Stimulated activated CD8-positive, alpha-beta memory T cell treated with anti-CD3 and anti-CD28 coated beads, Interleukin-15, amount 100 ng/mL, for 24 hours (primary cell): ENCODE data around the gene GPR107.
A peak's percentile ranks its signal among the peaks of the same experiment; 100 is the strongest.
"Not testable (repeated sequence)": the region's sequence is repeated elsewhere in the genome, so short reads cannot be mapped to it uniquely, and the experiment has no call there.

Experiments used
- DNase-seq: peaks from one replicate; pipeline ENCODE4 v3.0.0-alpha.2; 2020; ENCODE audit warnings: low read depth

GPR107 gene

DNA sequence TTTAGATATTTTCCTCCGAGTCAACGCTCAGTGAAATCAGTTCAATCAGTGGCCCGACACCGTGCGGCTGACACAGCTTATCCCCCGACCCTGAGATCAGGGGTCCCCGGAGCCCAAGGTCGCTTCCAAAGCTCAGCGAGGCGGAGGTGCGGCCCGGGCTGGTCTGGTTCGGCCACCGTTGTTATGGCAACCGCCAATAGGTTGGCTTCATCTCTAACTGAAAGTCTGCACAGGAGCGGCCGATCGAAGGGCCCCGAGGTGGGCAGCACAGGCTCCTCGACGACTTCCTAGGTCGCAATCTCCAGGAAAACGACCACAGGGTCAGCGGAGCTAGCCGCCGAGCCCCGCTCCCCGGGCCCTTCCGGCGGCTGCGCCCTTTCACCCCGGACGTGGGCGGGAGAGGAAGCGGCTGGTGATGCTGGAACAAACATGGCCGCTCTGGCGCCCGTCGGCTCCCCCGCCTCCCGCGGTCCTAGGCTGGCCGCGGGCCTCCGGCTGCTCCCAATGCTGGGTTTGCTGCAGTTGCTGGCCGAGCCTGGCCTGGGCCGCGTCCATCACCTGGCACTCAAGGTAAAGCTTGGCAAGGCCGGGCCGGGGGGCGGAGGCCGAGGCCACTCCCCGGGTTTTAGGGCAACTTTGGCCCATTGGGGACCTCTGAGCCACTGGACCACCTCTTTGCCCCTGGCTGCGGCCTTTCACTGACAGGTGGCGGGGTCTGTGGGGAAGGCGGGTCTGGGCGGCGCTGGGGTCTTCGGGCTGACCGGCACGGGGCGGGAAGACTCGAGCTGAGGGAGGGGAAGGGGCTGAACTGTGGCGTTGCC, at the start of gene GPR107:
TSS of gene GPR107 (plus strand) at position 403 of the 821 bp plus-strand sequence. CDS start at position 430, 27 bp downstream.
- peak; percentile 63 for DNase-seq

DNA sequence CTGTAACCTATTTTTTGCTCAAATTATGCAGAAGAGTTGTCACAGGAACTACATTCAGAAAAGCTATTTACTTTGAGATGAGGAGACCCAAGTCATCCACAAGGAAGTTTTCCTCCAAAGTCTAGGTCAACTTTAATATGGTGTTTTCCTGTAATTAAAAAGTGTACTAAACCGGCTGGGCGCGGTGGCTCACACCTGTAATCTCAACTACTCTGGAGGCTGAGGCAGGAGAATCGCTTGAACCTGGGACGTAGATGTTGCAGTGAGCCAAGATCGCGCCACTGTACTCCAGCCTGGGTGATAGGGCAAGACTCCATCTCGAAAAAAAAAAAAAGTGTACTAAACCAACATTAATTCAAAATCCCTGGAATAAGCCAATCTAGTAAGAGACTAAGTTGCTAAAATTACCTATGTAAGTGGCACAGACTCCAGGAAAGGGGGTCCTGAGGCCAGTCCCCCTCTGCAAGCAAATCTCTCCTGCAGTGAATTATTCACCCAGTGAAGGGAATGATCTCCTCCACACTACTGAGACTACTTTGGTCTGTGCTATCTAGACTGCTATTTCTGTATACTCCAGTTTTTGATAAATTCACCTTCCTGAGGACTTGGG, 49.7 kb upstream of the GPR107 start:
- DNase-seq = no peak

DNA sequence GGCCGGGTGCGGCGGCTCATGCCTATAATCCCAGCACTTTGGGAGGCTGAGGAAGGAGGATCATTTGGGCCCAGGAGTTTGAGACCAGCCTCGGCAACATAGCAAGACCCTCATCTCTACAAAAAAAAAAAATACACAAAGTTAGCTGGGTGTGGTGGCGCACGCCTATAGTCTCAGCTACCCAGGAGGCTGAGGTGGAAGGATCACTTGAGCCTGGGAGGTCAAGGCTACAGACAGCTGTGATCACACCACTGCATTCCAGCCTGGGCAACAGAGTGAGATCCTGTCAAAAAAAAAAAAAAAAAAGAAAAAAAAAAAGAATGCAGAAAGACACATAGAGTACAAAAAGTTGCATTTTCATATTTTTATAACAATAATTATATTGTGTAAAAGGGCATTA, 46.8 kb upstream of the GPR107 start:
- not testable (repeated sequence) for DNase-seq

DNA sequence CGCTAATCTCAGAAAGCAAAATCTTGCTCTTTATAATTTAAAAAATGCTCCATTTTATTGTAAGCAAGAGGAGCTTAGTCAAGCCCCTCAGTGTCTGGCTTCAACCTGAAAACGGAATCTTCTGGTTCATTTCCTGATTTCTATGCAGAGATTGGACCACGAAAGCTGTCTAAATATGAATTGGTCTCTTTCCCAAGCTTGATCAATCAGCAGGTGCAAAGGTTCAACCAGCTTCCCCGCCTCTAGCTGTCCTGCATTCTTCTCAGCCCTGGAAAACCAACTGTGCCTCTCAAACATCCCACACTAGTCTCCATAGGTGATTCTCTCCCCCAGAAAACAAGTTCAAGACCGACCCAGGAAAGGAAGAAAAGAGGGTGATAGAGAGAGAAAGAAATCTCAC, 45.2 kb upstream of the GPR107 start:
- no peak for DNase-seq

DNA sequence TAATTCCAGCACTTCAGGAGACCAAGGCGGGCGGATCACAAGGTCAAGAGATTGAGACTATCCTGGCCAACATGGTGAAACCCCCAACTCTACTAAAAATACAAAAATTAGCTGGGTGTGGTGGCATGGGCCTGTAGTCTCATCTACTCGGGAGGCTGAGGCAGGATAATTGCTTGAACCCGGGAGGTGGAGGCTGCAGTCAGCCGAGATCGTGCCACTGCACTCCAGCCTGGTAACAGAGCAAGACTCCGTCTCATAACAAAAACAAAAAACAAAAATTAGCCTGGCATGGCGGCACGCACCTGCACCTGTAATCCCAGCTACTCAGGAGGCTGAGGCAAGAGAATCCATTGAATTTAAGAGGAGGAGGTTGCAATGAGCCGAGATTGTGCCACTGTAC, 44.2 kb upstream of the GPR107 start:
- DNase-seq = not testable (repeated sequence)

DNA sequence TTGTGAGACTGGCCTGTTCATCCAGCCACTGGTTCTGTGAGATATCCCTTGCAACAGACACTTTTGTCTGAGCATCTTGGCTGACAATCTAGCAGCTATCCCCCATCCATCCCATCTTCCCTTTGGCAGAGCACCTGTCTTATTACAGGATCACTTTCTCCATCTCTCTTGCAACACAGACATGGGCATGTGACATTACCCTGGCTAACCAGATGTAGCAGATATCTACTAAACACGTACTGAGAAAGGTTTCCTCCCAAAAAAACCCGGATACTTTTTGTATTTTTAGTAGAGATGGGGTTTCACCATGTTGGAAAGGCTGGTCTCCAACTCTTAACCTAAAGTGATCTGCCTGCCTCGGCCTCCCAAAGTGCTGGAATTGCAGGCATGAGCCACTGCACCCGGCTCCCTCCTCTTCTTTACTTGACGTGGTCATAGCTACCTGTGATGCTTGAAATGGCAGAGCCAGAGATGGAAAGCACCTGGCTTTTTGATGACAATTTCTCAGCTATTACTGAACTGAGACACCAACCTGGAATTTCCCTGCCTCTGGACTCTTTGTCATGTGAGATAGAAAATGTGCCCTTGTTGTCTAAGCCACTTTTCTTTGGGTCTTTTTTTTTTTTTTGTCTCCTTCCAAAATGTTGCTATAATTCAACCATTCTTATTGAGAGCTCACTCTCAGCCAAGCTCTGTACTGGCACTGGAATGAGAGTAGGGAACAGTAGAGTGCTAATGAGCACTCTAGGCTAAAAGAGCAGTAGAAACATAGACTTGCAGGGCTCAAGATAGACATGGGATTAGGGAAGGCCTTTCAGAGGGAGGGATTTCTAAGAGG, 43.3 kb upstream of the GPR107 start:
- no peak for DNase-seq

DNA sequence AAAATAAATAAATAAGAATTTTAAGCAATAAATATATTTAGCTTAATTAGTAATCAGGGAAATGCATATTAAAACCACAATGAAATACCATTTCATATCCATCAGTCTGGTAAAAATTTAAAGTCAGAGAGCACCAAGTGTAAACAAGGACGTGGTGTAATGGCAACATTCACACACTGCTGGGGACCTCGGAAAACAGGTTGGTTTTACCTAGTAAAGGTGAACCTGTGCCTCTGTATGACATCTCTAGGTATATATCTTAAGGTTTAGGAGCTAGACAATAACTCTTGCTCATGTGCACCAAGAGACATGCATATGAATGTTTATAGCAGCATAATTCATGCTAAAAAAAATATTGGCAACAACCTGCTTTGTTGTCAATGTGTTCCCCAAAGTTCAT, 40.4 kb upstream of the GPR107 start:
- DNase-seq = no peak

DNA sequence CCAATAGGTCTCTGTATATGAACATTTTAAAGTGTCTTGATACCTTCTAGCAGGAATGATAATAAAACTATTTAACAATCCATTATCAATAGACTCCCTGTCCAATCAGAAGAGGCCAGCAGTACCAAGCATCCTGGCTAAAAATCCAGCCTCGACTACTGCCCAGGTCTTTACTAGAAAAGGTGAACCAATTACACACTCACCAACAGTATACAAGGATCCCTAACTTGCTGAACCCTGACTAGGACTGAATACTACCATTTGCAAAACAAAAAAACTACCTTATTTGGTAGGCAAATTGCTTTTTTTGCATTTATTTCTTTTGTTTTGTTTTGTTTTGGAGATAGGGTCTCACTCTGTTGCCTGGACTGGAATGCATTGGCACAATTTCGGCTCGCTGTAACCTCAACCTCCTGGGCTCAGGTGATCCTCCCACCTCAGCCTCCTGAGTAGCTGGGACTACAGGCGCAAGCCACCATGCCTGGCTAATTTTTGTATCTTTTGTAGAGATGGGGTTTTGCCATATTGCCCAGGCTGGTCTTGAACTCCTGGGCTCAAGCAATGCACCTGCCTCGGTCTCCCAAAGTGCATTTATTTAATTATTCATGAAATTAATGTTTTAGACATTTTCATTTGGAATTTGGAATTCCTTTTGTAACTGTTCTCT, 38.2 kb upstream of the GPR107 start:
- no peak for DNase-seq

DNA sequence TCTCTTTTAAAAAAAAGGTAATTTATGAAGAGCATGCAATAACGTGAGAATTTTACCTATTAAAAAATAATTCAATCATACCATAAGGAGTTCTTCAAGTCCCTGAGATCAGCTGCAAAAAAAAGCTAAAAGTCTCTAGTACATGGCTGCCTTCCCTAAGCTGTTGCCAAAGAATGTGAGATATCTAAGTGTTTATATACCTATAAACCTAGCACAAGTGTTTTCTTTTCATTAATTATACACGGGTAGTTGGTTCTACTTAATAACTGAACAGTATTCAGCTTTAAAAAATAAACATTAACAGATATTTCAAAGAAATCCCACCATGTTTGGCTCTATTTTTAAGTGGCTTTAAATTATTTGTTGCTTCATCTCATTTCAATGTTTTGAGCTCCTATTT, 36.6 kb upstream of the GPR107 start:
- no peak for DNase-seq

DNA sequence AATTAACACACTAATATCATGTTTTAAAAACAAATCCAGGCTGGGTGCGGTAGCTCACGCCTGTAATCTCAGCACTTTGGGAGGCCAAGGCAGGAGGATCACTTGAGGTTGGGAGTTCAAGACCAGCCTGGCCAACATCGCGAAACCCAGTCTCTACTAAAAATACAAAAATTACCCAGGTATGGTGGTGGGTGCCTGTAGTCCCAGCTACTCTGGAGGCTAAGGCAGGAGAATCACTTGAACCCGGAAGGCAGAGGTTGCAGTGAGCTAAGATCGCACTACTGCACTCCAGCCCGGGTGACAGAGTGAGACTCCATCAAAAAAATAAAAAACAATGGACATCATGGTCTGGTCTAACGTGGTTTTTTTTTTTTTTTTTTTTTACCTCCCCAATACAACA, 36.2 kb upstream of the GPR107 start:
- not testable (repeated sequence) for DNase-seq

DNA sequence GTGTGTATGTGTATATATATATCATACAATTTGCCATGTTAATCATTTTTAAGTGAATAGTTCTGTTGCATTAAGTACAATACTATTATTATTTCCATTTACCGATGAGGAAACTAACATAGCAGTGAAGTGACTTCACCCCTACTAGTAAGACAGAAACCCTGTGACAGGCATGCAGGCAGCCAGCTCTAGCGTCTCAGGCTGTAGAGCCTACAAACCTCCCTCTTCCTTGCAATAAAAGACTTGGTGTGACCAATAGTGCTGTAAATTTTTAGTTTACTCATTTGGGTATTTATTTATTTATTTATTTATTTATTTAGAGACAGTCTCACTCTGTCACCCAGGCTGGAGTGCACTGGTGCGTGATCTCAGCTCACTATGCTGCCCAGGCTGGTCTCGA, 35.4 kb upstream of the GPR107 start:
- no peak for DNase-seq

DNA sequence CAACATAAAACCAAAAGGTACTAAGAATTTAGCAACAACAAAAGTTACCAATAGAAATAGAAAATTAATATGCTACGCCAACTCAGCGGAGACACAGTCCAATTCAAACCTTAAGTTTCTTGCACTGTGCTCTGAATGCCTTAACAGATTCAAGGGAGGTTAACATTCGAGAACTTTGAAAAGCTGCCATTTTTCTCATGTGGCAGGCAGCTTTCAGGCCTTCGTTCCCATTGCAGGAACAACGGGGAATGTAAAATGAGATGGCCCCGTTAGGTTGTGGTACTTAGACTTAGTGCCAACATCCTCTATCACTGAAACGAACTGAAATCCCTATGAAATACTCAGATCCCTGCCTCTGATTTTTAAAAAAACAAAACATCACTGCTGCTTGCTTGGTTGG, 33.1 kb upstream of the GPR107 start:
- DNase-seq = no peak

DNA sequence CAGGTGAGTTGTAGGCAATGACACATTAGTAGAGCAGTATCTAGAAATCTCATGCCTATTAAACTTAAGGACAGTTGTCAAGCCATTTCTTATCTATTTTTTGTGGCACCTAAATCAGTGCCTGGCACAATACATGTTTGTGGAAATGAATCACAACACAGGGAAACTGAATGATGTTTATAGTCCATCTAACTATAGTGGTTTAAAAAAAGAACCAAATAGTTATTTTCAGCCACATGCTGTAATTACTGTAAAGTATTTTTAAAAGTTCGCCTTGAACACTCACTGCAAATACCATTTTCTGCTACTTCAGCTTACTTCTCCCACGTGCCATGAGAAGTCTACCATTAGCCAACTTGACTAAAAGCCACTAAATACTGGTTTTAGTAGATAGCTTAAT, 32.6 kb upstream of the GPR107 start:
- no peak for DNase-seq

DNA sequence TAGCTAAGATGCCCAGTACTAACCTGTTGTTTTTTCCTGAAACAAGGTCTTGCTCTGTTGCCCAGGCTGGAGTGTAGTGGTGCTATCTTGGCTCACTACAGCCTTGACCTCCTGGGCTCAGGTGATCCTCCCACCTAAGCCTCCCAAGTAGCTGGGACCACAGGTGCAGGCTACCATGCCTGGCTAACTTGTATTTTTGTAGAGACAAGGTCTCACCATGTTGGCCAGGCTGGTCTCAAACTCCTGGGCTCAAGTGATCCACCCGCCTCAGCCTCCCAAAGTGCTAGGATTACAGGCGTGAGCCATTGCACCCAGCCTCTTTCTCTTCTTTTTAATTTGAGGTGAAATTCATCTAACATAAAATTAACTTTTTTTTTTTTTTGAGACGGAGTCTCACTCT, 31.9 kb upstream of the GPR107 start:
- DNase-seq = not testable (repeated sequence)

DNA sequence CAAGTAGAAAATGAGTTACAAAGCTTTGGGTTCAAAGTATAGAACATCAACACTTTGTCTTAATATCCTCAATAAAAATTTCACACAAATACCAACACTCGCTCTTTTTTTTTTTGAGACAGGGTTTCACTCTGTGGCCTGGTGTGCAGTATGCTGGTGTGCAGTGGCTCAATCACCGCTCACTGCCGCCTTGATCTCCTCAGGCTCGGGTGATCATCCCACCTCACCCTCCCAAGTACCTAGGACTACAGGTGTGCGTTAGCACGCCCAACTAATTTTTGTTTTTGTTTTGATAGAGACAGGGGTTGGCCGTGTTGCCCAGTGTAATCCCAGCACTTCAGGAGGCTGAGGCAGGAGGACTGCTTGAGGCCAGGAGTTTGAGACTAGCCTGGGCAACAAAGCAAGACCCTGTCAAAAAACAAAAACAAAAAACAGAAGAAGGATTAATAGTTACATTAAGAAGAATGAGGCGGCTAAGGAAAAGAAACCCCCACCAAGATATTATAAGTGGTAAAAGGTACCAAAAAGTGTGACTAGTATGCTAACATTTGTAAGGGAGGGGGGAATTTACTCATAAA, 31.1 kb upstream of the GPR107 start:
- DNase-seq = no peak

DNA sequence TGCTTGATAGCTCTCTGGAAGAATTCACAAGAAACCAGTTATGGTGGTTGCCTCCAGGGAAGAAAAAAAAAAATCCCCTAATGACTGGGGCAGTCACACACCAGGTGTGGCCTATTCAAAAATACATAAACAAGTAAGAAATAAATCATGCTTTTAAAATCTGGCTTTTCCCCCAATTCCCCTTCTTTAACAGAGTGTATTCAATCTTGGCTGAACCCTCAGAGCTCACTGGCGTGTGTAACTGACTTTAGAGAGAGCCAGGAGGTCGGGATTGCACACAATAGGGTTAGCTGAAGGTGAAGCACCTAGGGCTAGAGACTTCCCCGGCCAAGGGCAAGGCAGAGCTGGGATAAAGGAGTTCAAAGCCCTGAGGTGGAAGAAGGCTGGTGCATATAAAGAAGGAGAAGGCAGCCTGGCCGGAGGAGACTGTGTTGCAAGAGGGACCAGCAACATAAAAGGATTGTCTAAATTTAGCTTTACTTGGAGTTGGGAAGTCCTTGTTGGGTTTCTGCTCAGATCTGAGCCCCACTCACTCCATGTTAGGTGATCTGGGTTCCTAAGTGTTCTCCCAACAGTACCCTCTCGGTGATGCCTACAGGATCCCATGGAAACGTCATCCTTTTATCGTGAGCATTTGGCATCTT, 30.4 kb upstream of the GPR107 start:
- no peak for DNase-seq

DNA sequence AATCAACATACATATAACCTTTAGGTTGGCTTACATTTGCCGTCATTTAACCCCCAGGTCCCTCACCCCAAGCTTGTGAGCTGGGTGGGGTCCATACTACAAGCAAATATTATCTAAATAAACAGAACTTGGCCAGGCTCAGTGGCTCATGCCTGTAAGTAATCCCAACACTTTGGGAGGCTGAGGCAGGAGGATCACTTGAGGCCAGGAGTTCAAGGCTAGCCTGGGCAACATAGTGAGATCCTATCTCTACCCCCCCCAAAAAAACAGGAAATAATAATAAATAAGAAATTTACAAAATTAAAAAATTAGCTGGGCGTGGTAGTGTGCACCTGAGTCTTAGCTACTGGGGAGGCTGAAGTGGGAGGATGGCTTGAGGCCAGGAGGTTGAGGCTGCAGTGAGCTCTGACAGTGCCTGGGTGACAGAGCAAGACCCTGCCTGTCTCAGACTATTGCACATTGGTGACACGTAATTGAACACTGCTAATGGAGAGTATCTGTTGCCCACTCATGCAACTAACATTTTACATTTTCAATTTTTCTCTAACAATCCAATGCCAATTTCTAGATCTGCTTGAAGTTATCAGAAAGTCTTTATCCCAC, 29.6 kb upstream of the GPR107 start:
- no peak for DNase-seq

DNA sequence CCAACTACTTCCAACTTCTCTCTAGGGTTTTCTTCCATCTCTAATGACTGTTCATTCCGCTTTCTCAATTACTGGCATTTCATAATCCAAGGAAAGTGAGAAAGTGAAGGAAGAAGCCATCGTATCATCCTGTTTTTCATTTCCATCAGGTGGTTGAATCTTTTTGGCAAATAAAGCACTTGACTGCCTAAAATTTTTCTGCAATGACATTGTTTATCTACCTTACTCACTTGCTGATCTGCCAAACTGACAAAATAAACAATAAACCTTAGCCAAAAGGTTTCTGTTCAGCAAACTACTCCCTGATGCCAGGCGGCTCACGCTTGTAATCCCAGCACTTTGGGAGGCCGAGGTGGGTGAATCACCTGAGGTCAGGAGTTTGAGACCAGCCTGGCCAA, 29.1 kb upstream of the GPR107 start:
- no peak for DNase-seq

DNA sequence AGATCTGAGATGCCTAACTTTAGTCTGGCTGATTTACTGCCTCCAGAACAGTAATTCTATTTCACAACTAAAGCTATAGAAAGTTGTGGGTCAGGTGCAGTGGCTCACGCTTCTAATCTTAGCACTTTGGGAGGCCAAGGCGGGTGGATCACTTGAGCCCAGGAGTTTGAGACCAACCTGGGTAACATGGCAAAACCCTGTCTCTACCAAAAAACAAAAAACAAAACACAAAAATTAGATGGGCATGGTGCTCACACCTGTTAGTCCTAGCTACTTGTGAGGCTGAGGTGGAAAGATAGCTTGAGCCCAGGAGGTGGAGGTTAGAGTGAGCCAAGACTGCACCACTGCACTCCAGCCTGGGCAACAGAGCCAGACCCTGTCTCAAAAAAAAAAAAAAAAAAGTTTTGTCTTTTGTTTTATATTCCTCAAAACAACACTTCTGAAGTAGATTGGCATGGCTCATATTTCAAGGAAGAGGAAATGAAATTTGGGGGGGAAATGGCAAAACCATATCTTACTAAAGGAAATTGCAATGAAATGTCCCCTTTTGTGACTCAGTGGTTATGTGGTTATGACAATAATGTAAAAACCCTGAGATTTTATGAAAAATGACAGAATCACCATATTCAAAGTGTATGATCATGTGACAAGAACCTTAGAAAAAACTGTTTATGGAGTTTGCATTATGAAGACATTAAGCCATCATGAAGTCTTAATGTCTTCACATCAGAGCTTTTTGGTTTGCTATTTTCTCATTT, 26.9 kb upstream of the GPR107 start:
- DNase-seq = no peak
